ENCODE measurements around the gene ST6GALNAC2.
"Not testable (repeated sequence)": the region's sequence is repeated elsewhere in the genome, so short reads cannot be mapped to it uniquely, and the experiment has no call there.

Gene ST6GALNAC2

DNA sequence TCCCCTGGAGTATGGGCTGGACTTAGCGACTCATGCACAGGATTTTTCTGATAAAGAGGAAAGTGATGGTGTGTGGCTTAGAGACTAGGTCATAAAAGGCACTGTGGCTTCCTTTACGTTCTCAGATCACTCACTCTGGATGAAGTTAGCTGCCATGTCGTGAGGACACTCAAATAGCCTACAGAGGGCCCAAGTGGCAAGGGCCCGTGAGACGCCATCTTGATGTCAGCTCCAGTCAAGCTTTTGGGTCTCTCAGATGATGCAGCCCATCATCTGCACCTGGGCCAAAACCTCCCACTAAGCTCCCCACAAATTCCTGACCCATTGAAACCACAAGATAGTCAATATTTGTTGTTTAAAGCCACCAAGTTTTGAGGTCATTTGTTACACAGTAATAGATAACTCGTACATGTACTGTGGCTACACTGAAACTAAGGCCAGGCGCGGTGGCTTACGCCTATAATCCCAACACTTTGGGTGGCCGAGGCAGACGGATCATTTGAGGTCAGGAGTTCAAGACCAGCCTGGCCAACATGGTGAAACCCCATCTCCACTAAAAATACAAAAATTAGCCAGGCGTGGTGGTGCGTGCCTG, 14.7 kb downstream of the ST6GALNAC2 start:
- DNase-seq: peak in 1 of 4 experiments; percentile 1

DNA sequence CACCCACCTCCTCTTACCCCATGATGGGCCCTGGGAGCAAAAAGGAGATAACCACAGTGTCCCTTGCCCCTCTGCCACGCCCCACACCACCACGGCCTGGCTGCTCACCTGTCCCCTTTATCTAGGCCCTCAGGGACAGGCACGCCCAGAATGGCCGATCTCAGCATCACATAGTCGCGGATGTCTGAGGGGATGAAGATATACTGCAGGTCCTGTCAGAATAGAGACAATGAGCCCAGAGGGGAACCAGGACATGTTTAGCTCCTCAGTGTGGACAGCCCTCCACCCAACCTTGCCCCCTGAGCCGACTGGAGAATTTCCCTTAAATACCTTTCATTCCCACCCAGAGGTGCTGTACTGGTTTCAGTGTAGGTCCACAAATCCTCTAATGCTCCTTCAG, 15.2 kb downstream of the ST6GALNAC2 start:
- peak in 1 of 4 experiments; percentile 1 for DNase-seq

DNA sequence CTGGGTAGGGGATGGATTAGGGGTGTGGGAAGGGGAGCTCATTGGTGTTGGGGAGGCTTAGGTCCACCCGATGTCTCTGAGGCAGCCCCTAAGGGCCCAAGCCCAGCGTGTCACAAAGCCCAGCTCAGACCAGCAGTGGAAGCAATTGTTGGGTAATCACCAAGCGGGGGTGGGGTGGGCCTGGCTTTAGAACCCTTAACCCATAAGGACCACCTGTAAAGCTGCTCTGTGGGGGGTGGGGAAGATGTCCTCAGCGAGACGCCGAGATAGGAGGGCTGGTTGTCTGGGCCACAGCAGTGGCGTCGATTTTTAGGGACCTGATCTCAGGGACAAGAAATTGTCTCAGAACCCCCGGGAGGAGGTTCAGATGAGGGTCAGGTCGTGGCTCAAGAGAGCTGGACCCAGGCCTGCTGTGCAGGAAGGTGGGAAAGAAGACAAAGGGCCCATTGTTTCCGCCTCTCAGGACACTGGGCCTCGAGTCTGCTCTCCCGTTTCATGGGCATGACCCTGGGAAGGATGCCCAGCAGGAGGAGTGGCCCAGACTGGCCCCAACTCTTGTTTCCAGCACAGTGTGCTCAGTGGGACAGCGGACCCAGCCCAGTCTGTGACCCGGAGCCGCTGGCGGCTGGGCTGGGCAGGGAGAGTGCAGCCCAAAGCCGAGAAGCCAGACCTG, 15.9 kb downstream of the ST6GALNAC2 start:
- peak in 1 of 4 experiments; percentile 2 for DNase-seq

GRCh38 chr17:76568811-76569221, 16.8 kb downstream of the ST6GALNAC2 start:
- DNase-seq: peak in 1 of 4 experiments; percentile 6

DNA sequence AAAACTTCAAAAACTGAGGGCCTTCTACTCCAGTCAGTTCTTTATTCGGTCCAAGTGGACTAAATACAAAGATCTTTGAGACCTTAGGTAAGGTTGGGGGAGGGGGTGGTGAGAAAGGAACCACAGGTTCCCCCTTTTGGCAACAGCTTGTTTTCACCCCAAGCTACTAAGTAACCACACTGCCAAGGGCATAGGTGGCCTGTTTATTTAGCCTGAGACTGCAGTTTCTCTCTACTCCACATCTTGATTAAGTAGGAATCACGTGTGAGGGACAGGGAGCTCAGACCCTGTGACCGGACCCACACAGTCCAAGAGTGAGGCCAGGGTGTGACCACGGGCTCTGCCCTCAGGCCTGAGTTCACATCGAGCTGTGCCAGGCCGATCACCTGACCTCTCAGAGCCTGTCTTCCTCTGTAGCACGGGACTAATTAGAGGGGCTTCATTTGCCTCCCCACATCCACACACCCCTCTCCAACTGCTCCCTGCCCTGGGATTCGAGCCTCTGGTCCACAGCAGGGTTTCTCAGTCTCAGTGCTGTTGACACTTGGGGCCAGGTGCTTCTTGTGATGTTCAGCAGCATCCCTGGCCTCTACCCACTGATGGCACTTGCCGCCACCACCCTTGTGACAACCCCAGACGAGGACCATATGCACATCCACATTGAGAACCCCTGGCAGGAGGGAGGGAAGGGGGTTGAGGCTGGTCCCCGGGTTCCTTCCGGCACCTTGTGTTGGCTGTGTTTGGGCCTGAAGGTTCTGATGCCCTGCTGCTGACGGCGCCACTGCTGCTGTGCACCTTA, 17.8 kb downstream of the ST6GALNAC2 start:
- peak; percentile 39 to 66 (median 60) for DNase-seq

- DNase-seq: no peak
Observed at GRCh38 chr17:76566988-76567431, 18.6 kb downstream of the ST6GALNAC2 start.

DNA sequence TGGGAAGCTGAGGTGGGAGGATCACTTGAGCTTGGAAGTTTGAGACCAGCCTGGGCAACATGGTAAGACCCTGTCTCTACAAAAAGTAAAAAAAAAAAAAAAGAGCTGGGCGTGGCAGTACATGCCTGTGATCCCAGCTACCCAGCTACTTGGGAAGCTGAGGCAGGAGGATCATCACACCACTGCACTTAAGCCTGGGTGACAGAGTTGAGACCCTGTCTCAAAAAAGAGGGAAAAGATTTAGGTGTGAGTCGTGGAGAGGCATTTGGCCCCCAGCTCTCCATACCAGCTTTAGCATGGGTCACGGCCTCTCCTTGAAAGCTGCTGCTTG, 19.1 kb downstream of the ST6GALNAC2 start:
- peak in 1 of 4 experiments; percentile 0 for DNase-seq

GRCh38 chr17:76565728-76566612, 19.7 kb downstream of the ST6GALNAC2 start:
- peak in 1 of 4 experiments; percentile 3 for DNase-seq

GRCh38 chr17:76564991-76565727, 20.5 kb downstream of the ST6GALNAC2 start:
- DNase-seq: peak in 2 of 4 experiments; percentile 4 to 43

- not testable (repeated sequence) for DNase-seq
Observed at GRCh38 chr17:76563359-76563758, 22.3 kb downstream of the ST6GALNAC2 start.

GRCh38 chr17:76562734-76563148, 22.9 kb downstream of the ST6GALNAC2 start:
- DNase-seq: no peak

DNA sequence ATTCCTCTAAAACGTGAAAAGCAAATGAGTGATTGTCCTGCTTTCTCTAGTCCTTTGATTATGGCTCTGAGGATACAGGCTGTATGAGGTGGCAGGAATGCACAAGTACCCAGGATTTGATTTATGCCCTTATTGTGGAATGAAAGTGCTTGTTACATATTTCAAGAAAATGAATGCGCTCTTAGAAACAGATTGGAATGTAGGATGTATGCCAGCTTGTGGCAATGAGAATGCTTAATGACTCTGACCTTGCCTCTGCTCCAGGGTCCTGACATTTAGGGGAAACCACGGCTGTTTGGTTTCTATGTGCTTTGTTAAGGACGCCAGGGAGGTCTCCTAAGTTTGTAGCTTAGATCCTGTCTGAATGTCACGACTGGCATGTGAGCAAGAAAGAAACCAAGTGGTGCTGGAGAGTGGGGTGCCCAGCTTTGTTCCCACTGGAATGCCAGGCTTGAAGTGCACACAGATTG, 23.8 kb downstream of the ST6GALNAC2 start:
- no peak for DNase-seq

GRCh38 chr17:76561332-76561731, 24.3 kb downstream of the ST6GALNAC2 start:
- no peak for DNase-seq

DNA sequence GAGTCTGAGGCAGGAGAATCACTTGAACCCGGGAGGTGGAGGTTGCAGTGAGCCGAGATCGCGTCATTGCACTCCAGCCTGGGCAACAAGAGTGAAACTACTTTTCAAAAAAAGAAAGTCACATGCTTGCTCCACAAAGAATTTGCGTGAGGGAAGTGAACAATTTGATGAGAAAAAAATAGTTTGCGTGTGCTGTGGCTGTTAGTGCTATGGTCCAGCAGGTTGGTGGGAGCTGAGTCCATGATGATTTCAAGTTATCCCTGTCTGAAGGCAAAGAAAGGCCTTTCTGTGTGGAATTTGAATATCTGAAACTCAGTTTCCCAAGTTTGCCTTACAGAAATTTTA, 24.8 kb downstream of the ST6GALNAC2 start:
- no peak for DNase-seq

- DNase-seq: peak in 3 of 4 experiments; percentile 38 to 64 (median 52)
Observed at GRCh38 chr17:76560036-76560876, 25.4 kb downstream of the ST6GALNAC2 start.

- not testable (repeated sequence) for DNase-seq
Observed at GRCh38 chr17:76559460-76559859, 26.2 kb downstream of the ST6GALNAC2 start.

DNA sequence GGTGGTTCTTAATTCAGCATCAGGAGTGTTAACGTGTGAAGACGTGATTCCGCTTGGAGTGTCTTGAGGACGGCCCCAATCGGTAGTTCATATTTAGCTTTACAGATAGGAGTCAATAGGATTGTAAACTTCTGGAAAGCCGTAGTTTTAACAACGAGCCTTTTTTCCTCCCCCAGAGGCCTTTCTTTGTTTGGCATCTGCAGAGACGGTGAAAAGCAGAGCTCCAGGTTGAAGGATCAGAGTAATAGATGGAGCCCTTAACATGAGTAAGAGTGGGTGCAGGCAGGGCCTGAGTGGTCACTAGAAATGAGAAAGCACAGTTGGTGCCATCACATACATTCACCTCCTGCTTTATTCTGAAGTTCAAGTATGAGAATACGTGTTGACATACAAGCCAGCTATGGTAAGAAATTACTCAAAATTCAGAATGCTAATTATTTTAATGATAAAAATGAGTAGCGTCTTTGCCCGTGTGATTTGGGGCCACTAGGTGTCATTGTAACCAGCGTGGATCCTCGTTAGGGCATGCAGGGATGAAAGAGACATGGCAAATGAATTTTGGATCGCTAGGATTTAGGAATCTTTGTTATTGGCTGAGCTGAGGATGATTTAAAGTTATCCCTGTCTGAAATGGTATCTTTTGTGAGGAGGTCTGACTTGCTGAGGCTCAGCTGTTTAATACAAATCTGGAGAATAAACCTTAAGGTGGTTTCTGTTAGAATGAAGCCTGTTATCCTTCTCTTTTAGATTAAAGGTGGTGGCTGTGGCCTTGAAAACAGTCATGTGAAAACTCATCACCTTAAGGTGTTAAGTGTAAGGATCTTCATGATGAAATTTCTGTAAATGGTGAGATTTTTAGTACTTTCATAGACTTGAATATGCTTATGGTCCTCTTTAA, 27.2 kb downstream of the ST6GALNAC2 start:
- peak in 2 of 4 experiments; percentile 42 to 44 for DNase-seq

DNA sequence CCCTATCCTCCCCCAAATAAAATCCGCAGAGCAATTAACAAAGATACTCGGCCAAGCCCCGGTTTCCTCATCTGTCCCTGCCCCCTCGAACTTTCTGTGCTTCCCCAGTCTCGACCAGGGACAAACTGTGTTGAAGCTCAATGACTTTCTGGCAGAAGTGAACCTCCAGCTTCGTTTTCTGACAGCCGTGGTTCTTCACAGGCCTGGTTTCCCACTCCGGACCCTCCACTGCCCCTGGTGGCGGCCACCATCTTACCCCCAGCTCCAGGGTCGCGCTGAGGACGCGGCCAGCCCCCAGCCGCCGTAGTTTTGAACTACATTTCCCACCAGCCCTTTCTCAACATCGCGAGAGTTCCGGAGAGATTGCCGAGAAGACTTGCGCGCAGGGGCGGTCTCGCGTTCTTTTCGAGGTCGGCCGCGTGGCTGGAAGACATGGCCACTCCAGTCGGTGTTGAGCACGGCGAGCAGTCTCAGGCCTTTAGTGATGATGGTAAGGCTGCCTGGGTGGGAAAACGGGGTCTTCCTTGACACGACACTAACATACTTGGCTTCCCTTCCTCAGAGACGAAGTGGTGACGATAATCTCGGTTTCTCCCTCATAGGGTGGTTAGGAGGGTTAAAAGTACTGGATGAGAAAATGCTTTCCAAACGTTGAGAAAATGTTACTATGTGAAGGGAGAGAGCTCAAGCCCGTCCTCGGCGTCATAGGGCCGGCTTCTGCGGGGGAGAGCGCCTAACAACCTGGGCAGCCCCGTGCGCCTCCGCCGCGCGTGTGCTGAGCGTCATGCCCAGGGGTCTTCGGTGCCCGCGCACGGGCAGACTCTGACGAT, 28.1 kb downstream of the ST6GALNAC2 start:
- DNase-seq: peak; percentile 97 to 99 (median 98)

Data from suppressor macrophage (primary cell).